ENCODE results near the gene TGFB1I1.
"Not testable (repeated sequence)": the region's sequence is repeated elsewhere in the genome, so short reads cannot be mapped to it uniquely, and the experiment has no call there.

Gene TGFB1I1

DNA sequence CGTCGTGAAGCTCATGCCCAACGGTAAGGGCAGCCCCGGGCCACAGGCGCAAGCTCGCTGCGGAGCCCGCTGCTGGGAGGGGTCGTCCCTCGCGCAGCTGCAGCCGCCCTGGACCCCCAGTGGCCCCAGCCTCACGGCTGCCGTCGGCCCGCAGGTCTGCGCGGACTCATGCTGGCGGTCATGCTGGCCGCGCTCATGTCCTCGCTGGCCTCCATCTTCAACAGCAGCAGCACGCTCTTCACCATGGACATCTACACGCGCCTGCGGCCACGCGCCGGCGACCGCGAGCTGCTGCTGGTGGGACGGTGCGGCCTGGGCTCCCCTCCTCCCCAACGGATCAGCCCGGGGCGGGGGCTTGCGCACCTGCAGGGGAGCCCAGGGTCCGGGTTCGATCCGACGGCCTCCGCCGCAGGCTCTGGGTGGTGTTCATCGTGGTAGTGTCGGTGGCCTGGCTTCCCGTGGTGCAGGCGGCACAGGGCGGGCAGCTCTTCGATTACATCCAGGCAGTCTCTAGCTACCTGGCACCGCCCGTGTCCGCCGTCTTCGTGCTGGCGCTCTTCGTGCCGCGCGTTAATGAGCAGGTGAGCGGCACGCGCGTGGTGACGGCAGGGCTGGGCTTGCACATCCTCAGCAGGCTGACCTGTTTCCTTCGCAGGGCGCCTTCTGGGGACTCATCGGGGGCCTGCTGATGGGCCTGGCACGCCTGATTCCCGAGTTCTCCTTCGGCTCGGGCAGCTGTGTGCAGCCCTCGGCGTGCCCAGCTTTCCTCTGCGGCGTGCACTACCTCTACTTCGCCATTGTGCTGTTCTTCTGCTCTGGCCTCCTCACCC is 16.7 kb downstream of the TGFB1I1 start:
- no peak for DNase-seq

DNA sequence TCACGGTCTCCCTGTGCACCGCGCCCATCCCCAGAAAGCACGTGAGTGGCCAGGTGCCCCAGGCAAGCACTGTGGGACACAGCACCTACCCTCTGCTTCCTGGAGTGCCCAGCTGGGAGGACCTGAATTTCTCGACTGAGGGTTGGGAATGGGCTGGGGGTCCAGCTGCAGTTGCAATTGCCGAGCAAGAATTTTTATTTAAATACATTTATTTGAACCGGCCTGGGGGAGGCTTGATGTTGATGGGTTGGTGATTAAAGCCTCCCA is 17.3 kb downstream of the TGFB1I1 start:
- DNase-seq, result no peak

DNA sequence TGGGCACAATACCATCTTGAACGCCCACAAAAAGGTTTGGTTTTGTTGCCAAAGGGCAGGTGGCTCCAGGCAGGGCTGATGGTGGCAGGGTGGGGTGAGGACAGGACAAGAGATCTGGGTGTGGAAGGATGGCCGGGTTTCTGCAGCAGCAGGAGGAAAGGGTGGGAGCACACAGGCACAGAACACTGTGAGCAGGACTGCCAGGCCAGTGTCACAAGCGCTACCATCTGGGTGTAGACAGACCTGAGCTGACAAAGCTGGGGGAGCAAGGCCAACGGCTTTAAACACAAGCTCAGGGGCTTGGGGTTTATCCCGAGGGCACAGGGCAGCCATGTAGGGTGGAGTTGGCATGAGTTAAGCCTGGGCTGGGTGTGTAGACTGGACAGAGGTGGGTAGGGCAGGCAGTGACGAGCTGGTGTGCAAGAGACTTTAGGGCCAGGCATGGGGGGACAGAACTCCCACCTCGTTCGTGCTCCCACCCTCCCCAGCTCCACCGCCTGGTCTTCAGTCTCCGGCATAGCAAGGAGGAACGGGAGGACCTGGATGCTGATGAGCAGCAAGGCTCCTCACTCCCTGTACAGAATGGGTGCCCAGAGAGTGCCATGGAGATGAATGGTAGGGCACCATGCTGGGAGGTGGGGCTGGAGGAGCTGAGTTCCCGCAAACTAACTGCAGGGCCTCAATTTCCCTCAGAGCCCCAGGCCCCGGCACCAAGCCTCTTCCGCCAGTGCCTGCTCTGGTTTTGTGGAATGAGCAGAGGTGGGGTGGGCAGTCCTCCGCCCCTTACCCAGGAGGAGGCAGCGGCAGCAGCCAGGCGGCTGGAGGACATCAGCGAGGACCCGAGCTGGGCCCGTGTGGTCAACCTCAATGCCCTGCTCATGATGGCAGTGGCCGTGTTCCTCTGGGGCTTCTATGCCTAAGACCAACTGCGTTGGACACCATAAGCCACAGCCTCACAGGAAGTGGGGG is 17.9 kb downstream of the TGFB1I1 start:
- DNase-seq, result no peak

DNA sequence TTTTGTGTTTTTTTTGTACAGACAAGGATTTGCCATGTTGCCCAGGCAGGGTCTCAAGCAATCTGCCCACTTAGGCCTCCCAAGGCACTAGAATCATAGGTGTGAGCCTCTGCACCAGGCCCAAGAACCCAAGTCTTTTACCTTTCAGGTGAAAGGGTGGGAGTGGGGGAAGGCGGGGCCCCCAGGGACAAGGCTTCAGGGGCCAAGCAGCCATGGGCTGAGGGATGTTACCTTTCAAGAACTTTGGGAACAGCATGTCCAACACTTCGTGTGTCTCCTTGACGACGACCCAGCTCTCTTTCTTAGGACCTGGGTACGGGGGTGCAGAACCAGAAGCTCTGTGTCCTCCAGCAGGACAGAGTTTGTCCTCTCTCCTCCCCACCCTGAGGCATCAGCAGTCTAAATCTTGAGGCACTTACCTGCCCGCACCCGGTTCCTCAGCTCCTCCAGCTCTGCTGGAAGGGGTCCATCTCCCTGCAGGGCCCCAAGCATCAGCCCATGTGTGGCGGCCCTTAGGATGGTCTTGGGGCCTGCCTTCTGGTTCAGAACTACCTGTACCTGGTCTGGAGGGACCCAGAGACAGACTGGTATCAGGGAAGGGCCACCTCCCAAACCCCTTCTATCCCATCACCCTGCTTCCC is 19.9 kb downstream of the TGFB1I1 start:
- no peak for DNase-seq

DNA sequence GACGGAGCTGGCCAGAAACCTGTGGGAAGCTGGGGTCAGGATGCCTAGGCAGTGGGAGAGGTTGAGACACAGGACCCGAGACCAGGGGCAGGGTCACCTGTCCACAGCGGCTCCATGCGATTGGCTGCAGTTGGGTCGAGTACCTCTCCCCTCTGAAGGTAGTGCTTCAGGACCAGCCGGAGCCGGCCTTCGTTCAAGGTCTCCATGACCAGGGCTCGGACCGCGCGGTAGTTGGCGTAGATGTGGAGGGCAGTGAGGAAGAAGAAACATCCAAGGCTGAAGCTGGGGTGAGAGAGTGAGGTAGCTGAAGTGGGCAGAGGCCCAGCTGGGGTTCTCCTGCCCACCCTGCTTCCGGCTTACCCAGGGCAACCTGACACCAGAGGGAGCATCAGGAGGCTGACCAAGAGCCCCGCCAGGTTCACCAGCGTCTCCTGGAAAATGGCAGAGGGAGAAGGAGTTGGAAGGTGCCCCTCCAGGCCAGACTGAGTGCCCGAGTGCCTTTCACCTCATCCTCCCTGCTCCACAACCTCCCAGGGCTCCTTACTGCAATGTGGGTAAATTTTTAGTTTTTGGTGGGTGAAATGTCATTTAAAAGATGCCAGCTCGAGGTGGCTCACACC is 21.7 kb downstream of the TGFB1I1 start:
- no peak for DNase-seq

DNA sequence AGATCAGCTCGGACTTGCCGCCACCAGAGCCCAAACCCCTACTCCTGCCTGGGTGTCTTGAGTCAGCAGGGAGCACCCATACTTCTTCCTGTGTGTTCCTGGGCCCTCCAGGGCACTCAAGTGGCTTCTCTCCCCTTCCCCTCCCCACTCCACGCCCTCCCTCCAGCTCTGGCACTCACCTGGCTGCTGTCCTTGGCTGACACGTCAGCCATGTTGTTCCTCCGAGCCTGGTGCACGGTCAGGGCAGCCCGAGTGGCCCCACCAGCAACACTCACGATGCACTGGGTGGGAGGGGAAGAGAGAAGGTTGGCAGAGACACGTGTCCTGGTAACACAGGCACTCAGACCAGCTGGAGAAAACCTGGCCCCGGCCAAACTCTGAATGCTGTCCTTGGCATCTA is 24.7 kb downstream of the TGFB1I1 start:
- DNase-seq, result no peak

DNA sequence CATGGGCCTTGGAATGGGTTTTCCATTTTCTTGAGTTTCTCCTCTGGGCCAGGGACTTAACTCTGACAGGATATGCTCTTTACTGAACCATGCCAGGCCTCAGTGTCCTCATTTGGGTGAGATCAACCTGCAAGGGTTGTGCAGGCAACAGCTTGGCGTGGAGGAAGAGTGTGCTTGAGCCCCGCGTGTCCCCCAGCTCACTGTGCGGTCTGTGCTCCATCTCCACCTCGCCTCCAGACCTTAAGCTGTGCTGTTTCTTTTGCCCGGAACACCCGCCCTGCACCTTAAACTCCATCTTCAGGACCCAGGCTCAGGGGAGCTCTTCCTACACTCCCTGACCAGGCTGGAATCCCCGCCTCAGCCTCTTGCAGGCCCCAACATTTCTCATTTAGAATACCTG is 26.5 kb downstream of the TGFB1I1 start:
- no peak for DNase-seq

DNA sequence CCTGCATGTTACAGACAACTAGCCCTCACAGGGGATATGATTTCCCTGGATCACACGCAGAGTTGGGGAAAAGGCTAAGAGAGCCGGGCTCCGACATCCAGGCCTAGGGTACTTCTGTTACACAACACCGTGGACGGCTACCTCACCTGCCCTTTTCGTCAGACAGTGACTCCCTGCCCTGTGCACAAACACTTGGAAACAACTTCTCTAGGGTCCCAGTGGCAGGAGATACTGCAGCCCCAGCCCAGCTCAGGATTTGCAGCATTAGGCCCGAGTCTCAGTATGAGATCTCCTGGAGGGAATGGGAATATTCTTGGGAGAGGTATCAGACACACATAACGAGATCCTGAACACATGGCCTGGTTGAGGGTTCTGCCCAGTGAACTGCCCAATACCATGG is 28.0 kb downstream of the TGFB1I1 start:
- DNase-seq, result no peak

DNA sequence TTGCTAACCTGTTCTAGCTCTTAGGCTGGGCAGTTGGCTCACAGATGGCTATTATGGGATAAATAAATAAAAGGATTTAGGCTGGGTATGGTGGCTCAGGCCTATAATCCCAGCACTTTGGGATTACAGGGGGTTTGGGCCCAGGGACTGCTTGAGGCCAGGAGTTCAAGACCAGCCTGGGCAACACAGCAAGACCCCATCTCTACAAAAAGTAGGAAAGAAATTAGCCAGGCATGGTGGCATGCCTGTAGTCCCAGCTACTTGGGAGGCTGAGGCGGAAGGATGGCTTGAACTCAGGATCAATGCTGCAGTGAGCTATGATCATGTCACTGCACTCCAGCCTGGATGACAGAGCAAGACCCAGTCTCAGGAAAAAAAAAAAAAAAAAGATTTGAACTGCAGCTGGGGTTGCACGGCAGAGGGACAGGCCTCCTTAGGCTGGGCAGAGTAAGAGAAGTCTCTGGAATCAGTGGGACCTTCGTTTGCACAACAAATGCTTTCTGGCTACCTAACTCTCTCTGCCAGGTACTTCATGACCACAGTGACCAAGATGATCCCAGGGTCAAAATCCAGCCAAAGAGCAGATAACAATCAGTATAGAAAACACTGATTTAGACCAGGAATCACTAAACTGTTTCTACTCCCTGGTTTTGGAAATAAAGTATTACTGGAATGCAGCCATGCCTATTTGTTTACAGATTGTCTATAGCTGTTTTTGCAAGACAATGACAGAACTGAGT is 29.4 kb downstream of the TGFB1I1 start:
- DNase-seq, result no peak

DNA sequence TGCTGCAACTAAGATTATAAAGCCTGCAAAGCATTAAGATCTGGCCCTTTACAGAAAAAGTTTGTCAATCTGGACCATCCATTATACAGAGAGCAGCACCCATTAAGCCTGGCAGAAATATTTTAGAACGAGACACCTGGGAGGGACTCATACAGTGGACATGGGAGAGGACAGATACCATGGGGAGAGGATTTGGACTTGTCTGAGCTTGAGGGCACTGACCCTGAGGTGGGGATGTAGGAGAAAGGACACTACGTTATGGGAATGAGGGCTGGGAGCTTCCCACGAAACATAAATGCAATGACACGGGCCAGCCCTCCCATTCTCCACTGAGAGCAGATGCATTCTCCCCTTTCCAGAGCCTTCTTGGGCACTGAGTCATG is 30.0 kb downstream of the TGFB1I1 start:
- DNase-seq, result no peak

DNA sequence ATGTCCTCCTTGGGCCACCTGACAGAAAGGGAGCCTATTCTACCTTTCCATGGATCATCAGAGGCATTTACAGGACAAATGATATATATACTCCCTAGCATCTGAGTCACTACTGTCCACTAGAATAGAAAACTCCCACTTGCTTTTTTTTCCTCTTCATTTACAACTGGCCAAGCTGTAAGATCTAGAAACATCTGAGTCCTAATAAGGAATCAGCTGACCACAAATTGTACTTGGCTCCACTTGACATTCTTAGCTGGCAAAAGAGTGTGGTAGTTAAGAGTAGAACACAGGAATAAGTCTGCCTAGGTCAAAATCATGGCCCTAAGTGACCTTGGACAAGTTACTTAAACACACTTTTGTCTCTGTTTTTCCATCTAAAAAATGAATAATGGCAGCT is 31.0 kb downstream of the TGFB1I1 start:
- no peak for DNase-seq

DNA sequence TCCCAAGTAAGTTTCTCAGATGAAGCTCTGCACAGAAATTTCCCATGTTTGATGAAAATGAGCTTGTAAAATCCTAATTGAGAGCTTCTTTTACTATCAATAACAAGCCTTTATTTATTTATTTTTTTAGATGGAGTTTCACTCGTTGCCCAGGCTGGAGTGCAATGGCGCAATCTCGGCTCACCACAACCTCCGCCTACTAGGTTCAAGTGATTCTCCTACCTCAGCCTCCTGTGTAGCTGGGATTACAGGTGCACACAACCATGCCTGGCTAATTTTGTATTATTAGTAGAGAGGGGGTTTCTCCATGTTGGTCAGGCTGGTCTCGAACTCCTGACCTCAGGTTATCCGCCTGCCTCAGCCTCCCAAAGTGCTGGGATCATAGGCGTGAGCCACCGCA is 31.6 kb downstream of the TGFB1I1 start:
- DNase-seq, result not testable (repeated sequence)

DNA sequence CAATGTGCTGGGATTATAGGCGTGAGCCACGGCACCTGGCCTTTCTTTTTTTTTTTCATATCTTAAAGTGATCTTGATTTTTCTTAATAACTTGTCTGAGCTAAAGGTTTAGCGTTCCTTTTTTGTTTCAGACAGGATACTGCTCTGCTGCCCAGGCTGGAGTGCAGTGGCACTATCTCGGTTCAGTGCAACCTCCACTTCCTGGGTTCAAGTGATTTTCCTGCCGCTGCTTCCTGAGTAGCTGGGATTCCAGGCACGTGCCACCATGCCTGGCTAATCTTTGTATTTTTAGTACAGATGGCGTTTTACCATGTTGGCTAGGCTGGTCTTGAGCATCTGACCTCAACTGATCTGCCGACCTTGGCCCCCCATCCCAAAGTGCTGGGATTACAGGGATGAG is 32.2 kb downstream of the TGFB1I1 start:
- DNase-seq, result no peak

DNA sequence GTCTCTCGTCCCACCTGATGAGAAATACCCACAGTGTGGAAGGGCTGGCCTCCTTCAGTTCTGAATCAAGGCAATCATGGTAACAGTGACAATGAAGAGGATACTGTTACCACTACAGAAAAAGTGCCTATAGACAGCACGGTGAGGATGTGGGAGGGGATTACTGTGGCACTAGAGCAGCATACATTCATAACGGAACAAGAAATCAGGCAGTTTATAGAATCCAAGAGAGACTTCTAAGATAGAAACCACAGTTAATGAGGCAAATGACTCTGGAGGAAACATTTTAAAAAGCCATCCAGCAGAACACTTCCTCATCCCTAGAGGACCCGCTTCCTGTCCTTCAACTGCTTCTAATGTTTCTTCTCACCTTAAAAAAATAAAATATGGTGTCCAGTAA is 33.5 kb downstream of the TGFB1I1 start:
- no peak for DNase-seq

DNA sequence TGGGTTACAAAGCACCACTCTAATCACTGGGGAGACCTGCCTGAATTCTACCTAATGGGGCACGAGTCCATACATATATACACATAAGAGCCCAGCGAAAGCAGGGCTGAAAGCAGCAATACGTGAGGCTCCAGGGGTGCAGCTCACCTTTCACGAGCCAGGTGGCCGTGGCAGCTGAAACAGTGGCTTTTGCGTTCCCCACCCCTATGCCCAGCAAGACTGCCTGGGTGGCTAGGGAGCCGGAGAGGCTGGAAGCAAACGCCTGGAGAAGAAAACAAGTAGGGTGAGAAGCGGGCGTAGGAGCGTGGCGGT is 35.6 kb downstream of the TGFB1I1 start:
- no peak for DNase-seq

DNA sequence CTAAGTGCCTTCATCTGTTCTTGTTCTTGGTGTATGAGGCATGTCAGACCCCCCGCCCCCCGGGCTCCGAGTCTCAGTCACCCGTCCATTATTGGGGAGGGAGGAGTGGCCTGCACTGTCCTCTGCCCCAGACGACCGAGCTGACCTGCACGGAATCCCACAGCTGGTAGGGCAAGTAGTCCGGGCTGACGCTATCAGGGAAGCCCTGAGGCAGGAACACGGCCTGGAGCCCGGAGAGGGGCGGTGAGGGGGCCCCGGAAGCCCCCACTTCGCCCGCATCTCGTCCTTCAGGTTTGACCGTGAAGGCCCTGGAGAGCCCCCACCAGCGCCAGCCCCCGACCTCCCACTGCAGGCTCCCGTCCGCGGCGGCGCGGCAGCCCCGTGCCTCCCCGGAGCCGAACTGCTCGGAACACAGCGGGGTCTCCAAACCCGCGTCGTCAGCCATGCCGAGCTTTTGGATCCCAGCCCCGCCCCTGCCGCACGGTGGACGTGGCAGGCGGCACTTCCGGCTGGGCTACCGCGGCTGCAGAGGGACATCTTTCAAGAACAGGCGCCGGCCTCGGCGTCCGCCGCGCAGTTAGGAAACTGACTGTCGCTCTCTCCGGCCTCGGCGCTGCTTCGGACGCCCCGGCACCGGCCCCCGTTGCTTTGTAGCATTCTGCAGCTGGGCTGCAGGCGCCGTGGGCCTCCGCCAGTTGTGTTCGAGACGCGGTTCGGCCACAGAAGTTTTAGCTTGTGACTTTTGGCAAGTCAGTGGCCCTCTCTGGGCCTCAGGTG is 36.2 kb downstream of the TGFB1I1 start, which contains the start of gene RUSF1:
RUSF1 (minus strand) TSS at position 463 of the 777 bp plus-strand sequence; CDS start at position 445, 18 bp downstream.
- peak; percentile 91 for DNase-seq

DNA sequence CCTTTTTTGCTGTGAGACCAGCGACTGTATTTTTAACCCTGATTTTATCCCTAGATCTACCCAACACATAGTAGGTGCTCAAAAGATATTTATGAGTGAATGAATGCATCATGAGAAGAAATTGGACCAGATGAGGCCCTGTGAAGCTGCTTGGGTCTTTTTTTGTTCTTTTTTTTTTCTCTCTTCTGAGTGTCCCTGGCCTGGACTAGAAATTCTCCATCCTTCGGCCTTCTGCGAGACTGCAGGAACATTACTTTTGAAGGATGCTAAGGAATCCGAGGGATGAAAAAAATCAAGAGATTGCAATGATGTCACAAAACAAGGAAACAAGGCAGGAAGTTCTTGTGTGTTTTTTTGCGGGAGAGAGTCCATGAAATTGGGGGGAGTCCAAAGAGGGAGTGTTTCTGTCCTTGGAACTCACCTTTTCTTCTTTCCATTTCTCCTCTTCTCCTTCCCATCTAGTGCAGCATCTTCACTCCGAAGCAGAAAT is 36.8 kb downstream of the TGFB1I1 start:
- DNase-seq, result peak; percentile 64

DNA sequence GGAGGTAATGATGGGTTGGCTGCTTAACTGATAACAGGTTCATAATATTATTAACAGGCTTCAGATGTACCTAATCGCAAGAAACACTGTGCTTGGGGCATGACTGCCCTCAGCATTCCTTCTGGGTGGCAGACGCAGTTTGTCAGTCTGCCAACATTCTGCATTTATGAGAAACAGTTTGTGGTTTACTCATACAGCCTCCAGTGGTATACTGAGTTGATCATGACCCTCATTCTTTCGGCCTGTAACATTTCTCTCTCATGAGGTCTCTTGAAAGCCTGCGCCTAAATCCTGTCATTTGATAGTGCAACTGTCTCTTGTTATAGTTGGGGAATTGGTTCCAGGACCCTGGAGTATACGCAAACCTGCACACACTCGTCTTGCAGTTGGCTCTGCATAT is 41.2 kb downstream of the TGFB1I1 start:
- DNase-seq, result peak; percentile 86

DNA sequence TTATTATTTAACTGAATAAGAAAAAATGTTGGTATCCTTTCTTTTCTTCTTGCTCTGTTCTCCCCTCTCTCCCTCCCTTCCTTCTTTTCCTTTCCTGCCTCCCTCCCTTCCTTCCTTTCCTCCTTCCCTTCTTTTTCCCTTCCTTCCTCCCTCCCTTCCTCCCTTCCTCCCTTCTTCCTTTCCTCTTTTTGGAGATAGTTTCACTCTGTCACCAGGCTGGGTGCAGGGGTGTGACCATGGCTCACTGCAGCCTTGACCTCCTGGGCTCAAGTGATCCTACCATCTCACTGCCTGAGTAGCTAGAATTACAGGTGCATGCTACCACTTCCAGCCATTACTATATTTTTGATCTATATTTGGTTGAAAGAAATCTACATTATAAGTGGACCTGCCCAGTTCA is 41.9 kb downstream of the TGFB1I1 start:
- DNase-seq, result no peak

DNA sequence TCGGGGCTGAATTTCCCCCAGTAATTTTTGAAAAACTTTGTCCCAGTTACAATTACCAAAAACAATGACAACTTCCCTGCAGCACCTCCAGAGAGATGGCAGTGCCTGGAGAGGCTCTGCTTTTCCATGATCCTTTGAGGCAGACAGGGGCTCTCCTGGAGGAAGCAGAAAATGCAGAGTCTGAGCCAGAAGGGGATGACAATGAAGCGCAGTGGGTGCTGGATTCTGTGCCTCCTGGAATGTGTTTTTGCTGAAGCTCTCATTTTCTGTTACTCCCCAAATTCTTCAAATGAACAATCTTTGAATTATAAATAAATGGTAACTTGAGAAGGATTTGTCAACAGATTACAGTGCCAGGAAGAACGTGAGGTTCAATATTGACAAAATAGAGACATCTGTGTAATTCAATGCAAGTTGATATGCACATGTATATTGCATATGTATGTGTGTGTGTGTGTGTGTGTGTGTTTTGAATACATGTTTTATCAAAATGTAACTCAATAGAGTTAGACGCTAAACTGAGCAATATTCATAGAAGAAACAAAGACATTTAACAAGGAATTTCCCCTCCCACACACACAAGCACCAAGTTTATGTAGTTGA is 45.9 kb downstream of the TGFB1I1 start:
- no peak for DNase-seq

Measured in fibroblast of skin of back (primary cell).